BLaER1 treated with 17β-estradiol and CSF1 and Interleukin-3, amounts not matched to agents 10 nM and 100 nM (cell line): Measurements from ENCODE around the gene OR8H3.

Experiments
- H3K27ac ChIP-seq, 11 experiments: shearing (Covaris generic); formaldehyde crosslinking; 2 replicates each; pipeline ENCODE4 v1.8.1; 2022
- H3K27me3 ChIP-seq, 11 experiments: shearing (Covaris generic); formaldehyde crosslinking; 2 replicates each; pipeline ENCODE4 v1.8.1; 2022
- H3K36me3 ChIP-seq, 11 experiments: shearing (Covaris generic); formaldehyde crosslinking; 2 replicates each; pipeline ENCODE4 v1.8.1; 2022
- H3K4me1 ChIP-seq, 10 experiments: shearing (Covaris generic); formaldehyde crosslinking; 2 replicates each; pipeline ENCODE4 v1.8.1; 2022
- H3K4me2 ChIP-seq, 11 experiments: shearing (Covaris generic); formaldehyde crosslinking; 2 replicates each; pipeline ENCODE4 v1.8.1; 2022
- H3K4me3 ChIP-seq, 10 experiments: shearing (Covaris generic); formaldehyde crosslinking; 2 replicates each; pipeline ENCODE4 v1.8.1; 2022
- H3K9ac ChIP-seq, 11 experiments: shearing (Covaris generic); formaldehyde crosslinking; 2 replicates each; pipeline ENCODE4 v1.8.1; 2022
- H3K9me3 ChIP-seq, 11 experiments: shearing (Covaris generic); formaldehyde crosslinking; replicated peaks in 1 of 11; 2 replicates each; pipeline ENCODE4 v1.8.1; 2022
- H4K20me1 ChIP-seq, 11 experiments: shearing (Covaris generic); formaldehyde crosslinking; 2 replicates each; pipeline ENCODE4 v1.8.1; 2022
- Cebpa-rat ChIP-seq, 11 experiments: shearing (Covaris generic); IDR thresholded peaks; 2 replicates each; pipeline ENCODE4 v1.8.1; 2022

OR8H3 gene

GRCh38 chr11:56172256-56172830 is 50.2 kb downstream of the OR8H3 start:
- no peak for TF ChIP-seq Cebpa-rat (IDR thresholded peaks at IDR 0.05)
- H3K4me2 ChIP-seq, result no peak overlapping the region
- H3K27ac ChIP-seq, result no peak overlapping the region

More at GRCh38 chr11:56172256-56172830, 50.2 kb downstream of the OR8H3 start:
- Histone ChIP-seq H3K4me1 (no peaks in the 10 kb centered on the region), H3K4me3 (no peak overlapping the region), H3K27me3 (no peaks in the 10 kb centered on the region), H3K9ac (no peak overlapping the region), H3K9me3 (no peaks in the 10 kb centered on the region), H4K20me1 (no peaks in the 10 kb centered on the region), H3K36me3 (no peaks in the 10 kb centered on the region)
